Measurements from ENCODE around the gene CES3.

DNA sequence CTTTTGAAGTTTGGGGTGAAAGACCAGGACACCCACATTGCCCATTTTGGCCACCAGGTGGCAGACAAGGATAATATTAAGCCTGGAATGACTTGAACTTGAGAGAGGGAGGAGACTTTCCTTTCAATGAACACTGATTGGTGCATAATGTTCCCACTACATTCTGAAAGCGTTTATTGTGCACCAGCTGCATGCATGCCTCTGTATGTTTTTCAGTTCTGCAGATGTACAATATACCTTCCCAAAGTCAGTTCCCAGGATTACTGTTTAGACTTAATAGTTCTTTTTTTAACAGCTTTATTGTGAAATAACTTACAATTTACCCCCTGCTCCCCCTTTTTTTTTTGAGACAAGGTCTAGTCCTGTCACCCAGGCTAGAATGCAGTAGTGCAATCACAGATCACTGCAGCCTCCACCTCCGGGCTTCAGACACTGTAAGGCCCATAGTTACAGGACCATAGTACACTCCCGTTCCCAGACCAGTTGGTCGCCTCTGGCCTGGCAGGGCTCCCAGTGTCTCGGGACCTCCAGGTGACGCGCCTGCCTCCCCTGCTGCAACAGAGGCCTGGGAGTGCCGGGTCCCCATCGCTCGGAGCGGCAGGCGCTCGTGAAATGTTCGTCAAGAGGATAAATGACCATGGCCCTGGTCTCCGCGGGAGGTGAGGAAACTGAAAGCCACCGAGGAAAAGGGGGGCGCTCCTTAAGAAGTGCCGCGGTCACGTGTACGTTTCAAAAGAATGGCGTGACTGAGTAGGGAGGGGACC is 13.6 kb upstream of the CES3 start:
- no peak for TF ChIP-seq GABPA (IDR thresholded peaks at IDR 0.05 in 1 of 2, conservative IDR thresholded peaks at IDR 0.05 in 1 of 2)
- no peak for TF ChIP-seq EGR1 (IDR thresholded peaks at IDR 0.05; ENCODE audit: low read depth in 2 of 2)
- TF ChIP-seq NR2F2 (IDR thresholded peaks at IDR 0.05) = peak; percentile 40
- peak; percentile 94 for TF ChIP-seq CTCF (IDR thresholded peaks at IDR 0.05; ENCODE audit: low read depth, low read length, missing input control)
- TF ChIP-seq MAX (IDR thresholded peaks at IDR 0.05) = no peak
- TF ChIP-seq JUND (IDR thresholded peaks at IDR 0.05) = no peak
- TF ChIP-seq REST (IDR thresholded peaks at IDR 0.05) = peak; percentile 9
- TF ChIP-seq TAF1 (conservative IDR thresholded peaks at IDR 0.05) = no peak
- TF ChIP-seq RAD21 (IDR thresholded peaks at IDR 0.05) = peak; percentile 92 to 93
- TF ChIP-seq, protein P1, sequence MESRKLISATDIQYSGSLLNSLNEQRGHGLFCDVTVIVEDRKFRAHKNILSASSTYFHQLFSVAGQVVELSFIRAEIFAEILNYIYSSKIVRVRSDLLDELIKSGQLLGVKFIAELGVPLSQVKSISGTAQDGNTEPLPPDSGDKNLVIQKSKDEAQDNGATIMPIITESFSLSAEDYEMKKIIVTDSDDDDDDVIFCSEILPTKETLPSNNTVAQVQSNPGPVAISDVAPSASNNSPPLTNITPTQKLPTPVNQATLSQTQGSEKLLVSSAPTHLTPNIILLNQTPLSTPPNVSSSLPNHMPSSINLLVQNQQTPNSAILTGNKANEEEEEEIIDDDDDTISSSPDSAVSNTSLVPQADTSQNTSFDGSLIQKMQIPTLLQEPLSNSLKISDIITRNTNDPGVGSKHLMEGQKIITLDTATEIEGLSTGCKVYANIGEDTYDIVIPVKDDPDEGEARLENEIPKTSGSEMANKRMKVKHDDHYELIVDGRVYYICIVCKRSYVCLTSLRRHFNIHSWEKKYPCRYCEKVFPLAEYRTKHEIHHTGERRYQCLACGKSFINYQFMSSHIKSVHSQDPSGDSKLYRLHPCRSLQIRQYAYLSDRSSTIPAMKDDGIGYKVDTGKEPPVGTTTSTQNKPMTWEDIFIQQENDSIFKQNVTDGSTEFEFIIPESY (IDR thresholded peaks at IDR 0.05) = no peak
- TF ChIP-seq ATF3 (IDR thresholded peaks at IDR 0.05) = no peak
